Renal pelvis (tissue), 4 donors: Measurements from ENCODE around the gene BHLHE23. TPM values are rescaled to one million over a fixed set of nuclear protein-coding genes. Genes with fewer than 3 reads are reported as not detected.

Experiments used
- DNase-seq: peaks from one replicate; pipeline ENCODE4 v3.0.0-alpha.2; 2013
- polyA plus RNA-seq, 3 donors: library from polyadenylated mRNA; unstranded; fragments of 120-200 nt; gene quantifications; one replicate each; pipeline ENCODE4 v1.2.1, GENCODE V29; 2013; ENCODE audit not compliant: insufficient read length in 3 of 3

Gene BHLHE23
- polyA plus RNA-seq, 3 donors, result 0.07 TPM; not detected in 2

DNA sequence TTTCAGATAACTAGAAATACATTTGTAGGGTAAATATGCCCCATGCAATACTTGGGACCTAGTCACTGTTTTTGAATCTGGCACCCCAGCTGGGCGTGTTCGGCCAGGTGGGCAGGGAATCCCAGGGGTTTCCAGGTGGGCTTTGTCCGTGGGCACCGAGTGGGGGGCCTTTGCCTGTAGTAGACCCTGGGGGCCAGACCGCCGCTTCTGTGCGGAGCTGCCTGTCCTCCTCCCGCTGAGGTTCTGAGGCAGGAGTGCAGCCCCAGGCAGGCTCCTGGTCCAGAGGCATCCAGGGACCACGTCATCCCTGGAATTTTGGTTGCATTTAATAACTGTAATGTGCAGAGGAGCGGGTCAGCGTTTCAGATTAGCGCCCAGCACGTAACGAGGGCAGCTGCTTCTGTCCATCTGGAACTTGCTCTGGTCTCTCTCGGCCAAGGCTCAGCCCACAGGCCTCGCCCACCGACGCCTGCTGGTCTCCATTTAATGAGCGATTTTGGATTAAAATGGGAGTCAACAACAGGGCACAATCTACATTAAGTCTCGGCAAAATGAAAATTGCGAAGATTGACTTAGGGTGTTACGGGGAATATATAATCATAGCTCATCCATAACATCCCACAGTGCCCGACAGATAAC lies 12.8 kb downstream of the BHLHE23 start:
- no peak for DNase-seq

DNA sequence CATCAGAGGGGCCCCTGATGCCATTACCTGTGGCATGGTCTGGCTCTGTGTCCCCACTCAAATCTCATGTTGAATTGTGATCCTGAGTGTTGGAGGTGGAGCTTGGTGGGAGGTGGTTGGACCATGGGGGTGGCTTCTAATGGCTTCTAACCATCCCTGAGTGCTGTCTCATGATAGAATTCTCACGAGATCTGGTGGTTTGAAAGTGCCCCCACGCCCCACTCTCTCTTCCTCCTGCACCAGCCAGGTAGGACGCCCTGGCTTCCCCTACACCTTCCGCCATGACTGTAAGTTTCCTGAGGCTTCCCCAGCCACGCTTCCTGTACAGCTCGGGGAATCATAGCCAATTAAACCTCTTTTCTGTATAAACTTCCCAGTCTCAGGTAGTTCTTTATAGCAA lies 14.9 kb downstream of the BHLHE23 start:
- DNase-seq, result no peak

DNA sequence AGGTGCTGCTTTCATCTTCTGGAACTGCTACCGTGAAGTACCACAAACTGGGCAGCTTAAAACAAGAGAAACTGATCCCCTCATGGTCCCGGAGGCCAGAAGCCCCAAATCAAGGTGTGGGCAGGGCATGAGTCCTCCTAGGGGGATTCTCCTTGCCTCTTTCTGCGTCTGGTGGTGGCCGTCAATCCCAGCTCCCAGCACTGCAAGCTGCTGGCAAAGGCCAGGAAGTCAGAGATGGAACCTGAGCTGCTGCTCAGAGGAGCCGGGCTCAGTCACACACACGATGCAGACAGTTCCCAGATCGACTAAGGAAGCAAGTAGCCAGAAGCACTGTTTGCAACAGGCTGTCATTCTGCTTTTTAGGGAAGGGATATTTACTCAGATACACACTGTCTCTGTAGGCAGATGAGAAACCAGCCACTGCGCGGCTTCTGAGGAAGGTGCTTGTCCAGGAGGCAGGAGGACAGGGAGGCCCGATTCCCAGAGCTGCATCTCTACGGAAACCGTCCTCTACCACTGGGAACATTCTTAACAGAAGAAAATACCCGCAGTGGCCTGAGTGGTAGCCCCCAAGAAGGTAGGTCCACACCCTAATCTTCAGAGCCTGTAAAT lies 15.5 kb downstream of the BHLHE23 start:
- DNase-seq, result no peak

DNA sequence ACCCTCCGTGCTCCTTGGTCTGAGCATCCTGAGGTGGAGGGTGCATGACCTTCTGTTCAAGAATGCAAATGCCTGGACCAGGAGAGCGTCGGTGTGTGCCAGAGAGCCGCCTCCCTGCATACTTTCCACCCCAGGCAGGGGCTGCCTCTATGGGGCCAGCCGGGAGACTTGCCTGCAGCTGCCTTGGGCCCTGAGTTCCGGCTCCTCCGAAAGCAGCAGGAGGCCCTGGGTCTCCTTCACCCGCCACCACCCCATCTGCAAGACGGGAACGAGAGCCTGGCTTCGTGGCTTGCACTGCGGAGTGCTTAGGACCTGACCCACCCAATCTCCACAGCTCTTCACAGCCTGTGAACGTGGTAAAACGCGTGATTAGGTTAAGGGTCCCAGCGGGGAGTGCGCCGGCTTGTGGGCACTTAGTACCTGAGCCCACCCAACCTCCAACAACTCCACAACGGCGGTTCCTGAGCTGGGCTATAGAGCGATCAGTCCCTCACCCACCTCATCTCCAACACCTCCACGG lies 16.4 kb downstream of the BHLHE23 start:
- DNase-seq, result no peak

DNA sequence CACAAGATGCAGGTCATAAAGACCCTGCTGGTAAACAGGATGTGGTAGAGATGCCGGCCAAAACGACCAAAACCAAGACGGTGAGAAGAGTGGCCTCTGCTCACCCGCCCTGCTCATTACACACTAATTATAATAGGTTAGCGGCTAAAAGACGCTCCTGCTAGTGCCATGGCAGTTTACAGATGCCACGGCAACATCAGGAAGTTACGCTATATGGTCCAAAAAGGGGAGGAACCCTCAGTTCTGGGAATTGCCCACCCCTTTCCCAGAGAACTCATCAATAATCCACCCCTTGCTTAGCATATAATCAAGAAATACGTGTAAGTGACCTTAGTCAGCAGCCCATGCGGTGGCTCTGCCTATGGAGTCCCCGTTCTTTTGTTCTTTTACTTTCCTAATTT lies 17.6 kb downstream of the BHLHE23 start:
- DNase-seq, result no peak

DNA sequence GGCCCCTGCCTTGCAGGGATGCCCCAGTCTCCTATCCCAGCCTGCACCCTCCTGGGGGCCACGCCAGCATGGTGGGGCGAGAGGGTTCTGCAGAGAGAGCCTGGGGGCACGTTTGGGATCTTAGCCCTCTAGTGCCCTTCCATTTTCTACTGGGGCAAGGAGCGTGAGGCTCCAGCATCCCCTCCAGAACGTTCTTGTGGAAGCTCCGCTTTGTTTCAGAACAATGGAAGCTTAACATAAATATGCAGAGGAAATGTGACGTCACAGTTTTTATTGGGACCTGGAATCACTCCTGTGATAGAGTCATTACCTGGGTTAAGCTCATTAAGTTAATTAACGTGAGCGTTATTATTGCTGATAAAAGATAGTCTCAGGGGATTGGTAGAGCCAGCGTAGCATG lies 19.6 kb downstream of the BHLHE23 start:
- DNase-seq, result no peak

DNA sequence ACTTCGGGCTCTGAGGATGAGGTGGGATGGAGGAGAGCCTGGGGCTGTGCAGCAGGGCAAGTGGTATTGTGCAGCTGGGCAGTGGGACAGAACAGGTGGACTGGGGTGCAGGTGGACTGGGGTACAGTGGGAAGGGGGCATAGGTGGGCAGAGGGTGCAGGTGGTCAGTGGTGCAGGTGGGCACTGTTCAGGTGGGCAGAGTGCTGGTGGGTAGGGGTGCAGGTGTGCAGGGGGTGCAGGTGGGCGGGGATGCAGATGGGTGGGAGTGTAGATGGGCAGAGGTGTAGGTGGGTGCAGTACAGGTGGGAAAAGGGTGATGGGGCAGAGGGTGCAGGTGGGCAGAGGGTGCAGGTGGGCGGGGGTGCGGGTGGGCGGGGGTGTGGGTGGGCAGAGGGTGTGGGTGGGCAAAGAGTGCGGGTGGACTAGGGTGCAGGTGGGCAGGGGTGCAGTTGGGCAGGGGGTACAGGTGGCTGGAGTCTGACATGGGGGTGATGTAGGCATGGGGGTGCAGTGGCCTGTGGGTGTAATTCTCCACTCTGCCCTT lies 20.4 kb downstream of the BHLHE23 start:
- no peak for DNase-seq

DNA sequence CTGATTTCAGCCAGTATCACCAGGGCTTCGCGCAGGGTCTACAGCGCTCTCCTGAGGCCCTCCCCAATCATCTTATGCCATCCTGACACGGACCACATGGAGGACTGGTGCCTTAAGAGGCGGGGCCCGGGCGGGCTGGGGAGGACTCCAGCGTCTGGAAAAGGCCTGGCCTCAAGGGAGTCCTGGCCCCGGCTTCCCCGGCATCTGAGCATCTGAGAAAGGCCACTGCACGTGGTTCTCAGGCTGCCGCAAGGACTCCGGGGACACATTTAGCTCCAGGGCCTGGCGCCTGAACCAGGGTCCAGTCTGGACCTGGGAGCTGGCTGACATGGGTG lies 21.4 kb downstream of the BHLHE23 start:
- no peak for DNase-seq

DNA sequence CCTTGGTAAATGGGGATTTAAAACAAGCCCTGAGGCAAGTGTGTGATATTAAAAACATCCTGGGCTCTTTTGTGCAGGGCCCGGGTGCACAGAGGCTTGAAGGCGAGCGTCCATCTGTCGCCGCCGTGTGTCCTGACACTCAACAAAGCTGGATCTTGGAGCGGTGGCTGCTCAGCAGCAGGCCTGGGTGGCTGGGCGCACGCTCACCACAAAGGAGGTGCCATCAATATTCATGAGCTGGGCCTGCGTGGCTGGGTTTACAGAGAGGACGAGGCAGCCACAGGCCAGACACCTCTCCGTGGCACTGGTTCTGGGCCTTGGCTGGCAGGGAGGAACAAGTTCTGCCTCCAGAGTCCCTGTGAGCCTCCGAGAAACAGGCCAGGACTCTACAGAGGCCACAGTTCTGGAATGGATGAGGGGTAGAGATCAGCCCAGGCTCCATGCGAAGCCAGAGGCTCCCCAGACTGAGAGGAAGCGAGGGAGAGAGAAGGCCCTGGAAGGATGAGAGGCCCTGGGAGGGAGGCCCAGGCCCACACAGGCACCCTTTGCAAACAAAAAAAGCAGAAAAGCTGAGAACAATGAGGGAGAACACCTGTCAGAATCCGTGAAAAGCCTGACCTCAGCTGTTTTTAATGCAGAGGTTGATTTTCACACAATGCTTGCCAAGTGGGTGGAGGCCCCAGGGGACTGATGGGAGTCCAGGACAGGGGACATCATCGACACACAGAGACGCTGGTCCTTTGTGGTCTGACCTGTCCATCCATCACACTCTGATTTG lies 21.9 kb downstream of the BHLHE23 start:
- no peak for DNase-seq

DNA sequence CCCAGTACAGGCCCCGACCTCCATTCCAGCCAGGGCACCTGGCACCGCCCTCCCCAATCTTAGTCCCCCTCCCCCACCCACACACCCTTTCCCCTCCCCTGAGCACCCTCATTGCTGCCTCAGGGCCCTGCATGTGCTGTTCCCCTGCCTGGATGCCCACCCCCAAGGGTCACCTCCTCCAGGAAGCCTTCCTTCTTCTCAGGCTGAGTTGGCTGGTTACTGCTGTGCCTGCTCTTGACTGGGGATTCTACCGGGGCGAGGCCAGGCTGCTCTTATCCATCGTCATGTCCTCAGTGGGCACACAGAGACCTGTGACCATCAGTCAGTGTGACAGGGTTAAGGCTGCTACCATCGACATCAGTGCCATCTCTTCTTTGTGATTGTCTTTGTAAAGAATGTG lies 23.6 kb downstream of the BHLHE23 start:
- DNase-seq, result no peak

DNA sequence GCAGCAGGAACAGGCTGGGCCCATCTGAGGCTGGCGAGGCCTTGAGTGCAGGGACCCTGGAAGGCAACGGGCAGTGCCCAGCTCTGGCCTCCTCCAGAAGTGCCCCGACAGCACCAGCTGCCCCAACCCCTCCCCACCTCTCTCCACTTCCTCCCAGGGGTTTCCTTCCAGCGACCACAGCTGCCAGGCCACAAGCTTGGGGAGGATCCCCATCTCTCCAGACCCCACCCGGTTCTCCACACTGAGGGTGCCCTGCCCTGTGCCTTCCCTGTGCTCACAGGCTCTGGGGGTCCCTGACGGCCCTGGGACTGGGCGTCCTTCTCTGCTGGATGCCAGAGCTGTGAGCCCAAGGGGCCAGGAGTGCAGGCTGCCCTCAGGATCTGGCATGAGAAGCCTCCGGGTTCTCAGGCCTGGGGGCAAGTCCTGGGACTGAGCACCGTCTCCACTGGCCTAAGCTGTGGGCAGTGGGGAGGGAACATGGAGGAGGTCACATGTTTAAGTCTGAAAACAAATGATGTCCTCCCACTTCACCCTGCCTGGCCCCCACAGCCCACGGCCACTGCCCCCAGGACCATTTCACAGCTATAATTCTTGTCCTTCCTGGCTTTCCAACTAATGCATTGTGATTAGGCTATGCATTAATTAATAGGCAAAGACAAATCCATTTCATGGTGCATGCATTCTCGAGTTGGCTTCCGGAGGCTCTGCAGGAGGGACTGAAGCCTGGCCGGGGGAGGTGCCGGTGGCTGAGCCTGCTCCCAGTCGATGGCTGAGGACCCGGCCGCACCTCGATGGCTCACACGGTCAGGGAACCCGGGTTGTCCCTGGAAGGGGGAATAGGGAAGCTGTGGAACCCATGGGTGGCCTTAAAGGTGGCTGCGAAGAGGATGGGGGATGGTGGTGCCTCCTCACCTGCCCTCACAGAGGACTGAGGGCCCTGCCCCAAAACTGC lies 24.4 kb downstream of the BHLHE23 start:
- DNase-seq, result no peak

DNA sequence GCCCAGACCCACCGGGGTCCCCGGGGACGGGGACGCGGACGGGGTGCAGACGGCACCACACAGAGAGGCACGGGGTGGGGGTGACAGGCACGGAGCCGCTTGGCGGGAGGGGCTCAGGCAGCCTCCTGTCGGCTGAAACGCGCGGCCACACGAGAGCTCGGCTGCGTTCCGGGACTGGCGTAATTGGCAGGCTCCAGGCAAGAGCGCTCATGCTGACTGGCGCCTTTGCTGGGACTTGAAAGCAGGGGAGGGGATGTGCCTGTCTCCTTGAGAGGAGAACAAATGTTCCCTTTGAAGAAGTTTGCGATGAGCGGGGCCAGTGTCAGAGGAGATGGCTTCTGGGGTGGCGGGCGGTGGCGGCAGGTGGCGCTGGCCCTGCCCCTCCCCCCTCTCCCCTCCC lies 25.8 kb downstream of the BHLHE23 start:
- DNase-seq, result no peak

DNA sequence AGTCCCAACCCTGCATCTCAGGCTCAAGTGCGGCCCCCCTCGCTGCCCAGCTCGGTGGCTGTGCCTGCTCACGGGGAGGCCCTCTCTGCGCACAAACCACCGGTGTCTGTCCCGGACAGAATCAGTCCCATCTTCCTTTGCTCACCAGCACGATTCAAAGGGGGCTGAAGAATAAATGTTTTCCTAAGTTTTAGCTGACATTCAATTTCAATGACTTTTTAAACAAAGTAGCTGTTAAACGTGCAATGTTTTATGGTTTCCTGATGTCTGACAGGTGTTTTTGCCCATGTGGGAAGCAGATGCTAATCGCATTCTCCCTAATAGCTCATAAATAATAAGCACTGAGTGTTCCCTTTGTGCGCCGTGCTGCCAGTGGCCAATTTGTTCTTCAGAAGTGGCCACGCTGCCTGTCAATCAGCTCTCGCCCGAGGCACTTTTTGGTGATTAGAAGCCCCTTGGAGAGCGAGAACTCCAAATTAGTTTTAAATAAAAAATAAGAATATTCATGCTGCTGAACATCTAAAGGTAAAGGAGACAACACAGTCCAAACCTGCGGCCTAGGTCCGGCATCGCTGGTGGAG lies 26.3 kb downstream of the BHLHE23 start:
- DNase-seq, result no peak

DNA sequence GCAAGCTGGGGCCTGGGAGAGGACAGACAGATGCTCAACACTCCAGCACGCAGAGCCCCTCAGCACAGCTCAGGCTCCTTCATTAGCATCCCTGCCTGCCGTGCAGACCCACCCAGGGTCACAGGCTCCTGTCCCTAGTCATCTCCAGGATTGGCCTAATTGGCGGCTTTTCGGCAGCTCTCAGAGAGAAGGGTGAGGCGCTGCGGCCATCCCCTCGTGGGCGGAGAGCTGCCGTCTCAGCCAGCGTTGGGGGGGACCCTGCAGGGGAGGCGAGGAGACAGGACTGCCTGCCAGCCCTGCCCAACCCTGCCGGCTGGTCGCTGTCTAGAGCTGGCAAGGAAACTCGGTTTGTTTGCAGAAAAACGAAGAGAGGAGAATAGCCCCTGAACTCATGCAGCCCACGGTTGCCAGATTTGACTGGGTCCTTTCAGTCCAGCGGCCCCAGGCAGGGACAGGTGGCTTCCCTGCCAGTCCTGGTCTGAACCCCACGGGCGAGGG lies 26.8 kb downstream of the BHLHE23 start:
- DNase-seq, result no peak

DNA sequence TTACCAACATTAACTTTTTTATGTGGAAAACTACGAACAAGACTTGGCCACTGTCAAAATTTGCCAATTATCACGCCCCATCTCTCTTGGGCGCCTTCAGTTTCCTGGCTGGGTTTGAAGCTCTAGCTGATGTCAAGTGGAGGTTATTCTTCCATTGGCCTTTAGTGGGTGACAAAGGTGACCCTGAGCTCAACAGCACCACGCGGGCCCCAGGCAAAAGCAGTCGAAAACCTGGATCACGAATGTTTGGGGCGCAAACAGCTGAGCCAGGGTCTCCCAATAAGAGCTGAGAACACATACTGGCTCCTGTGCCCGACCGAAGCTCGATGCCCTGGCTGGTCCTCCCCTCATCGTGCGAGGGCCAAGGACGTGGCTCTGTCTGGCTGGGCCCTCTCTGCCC lies 27.5 kb downstream of the BHLHE23 start:
- DNase-seq, result no peak

DNA sequence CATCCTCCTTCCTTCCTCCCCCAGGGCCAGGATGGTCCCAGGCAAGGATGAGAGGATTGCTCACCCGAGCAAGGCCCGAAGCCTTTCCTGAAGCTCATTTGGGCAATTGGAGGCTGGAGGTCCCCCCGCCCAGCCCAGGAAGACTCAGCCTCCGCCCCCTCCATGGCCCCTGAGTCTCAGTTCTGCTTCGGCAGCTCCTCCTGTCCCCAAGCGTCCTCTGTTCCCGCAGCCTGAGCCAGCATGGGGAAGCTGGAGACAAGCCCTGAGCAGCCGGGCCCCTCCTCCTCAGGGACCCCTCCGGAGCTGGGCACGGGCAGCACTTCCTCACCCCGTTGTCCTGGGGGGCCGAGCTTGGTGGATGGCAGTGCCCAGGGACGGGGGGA lies 28.2 kb downstream of the BHLHE23 start:
- no peak for DNase-seq

DNA sequence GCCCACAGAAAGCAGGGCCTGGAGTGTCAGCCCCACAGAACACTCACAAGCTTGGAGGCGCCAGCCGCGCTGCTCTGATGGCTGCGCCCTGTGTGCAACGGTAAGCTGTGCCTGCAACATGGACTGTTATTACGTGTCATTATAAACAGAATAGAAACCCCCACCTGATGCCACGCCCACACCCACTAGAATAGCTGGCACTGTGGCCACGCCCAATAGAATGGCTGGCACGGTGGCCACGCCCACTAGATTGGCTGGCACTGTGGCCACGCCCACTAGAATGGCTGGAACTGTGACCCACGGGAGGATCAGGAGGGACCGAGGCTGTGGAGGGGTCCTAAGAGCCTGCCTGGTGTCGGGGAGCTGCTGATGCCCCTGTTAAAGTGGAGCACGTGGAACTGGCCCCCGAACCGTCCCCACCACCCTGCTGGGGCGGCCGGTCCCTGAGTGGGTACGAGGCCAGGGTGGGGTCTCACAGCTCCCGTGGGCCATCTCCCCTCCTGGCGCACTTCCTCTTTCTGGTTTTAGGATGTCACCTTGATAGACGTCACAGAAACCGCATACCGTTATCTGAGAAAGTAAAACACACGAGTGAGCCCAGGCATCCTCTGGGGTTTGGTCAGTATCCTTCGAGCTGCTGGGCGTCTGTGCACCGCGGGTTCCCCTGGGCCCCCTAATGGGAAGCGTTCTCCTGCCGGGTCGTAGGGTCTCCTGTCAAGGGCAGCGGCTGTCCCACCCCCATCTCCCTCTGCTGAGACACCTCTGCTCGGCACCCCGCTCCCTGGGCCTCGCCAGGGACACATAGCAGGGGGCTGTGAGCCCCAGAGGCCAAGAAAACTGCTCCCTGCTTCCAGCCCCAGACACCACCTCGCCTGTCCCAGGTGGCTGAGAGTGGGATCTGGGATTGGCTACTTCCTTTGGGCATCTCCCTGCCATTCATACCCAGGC lies 28.9 kb downstream of the BHLHE23 start:
- no peak for DNase-seq

DNA sequence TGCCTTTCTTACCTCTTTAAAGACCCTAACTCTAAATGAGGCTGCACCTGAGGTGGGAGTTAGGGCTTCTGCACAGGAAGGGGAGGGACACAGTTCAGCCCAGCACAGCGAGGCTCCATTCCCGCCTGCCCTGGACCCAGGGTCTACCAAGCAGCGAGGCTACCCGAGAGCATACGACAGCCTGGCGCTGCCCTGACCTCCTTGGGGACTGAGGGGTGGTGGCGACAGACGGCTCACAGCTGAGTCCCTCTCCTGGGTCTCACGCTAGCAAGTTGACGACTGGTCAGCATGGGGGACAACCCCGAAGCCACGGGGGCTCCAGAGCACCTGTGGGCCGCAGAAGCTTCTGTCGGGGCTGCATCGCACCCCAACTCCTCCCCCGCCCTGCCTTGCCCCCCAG lies 29.9 kb downstream of the BHLHE23 start:
- no peak for DNase-seq

DNA sequence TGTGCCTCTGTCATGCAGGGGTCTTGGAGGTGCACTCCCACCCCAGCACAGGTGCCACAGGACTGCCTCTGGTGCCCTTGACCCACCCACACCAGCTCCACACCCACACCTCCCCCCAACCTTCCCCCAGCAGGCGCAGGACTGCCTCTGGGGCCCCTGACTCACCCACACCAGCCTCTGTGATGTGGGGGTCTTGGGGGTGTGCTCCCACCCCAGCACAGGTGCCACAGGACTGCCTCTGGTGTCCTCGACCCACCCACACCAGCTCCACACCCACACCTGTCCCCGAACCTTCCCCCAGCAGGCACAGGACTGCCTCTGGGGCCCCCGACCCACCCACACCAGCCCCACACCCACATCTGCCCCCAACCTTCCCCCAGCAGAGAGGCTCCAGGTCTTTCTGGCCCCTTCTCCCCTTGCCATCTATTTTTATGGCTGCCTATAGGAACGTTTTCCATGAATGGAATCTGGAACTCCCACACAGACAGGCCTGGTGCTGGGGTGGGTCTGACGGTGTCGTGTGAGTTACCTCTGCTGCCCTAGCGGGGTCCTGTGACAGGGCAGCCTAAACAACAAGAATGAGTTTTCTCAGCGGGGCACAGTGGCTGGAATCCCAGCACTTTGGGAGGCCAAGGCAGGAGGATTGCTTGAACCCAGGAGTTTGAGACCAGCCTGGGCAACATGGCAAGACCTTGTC lies 30.8 kb downstream of the BHLHE23 start:
- DNase-seq, result no peak
